Body of pancreas (tissue), 4 donors: ENCODE data around the gene EYA4.

Experiments
- CTCF ChIP-seq, 7 experiments: fragments of 450-650 bp in 4 of 7; fragments of 200-600 bp in 3 of 7; sonication (generic) in 3 of 7; IDR thresholded peaks; one replicate each; pipeline ENCODE4 v1.5.1; 2016 to 2019; ENCODE audit warnings: antibody characterized with exemption in 7 of 7
- POLR2A ChIP-seq, 3 donors: fragments of 450-650 bp; IDR thresholded peaks; one replicate each; pipeline ENCODE4 v1.6.1; 2016; ENCODE audit warnings: antibody characterized with exemption in 3 of 3, mild to moderate bottlenecking in 2 of 3

GRCh38 chr6:133577851-133578250 lies 336.7 kb downstream of the EYA4 start:
- TF ChIP-seq CTCF (IDR thresholded peaks at IDR 0.05) (no peak), POLR2A (IDR thresholded peaks at IDR 0.05) (no peak)
